CD4-positive, alpha-beta T cell (primary cell): ENCODE results near the gene PRR14. TPM values are rescaled to one million over a fixed set of nuclear protein-coding genes. Genes with fewer than 3 reads are reported as not detected.
A peak's percentile ranks its signal among the peaks of the same experiment; 100 is the strongest.
"Not testable (repeated sequence)": the region's sequence is repeated elsewhere in the genome, so short reads cannot be mapped to it uniquely, and the experiment has no call there.

Experiments used
- ATAC-seq: fragments of 200-7000 bp; cut with Tn5 transposase; one replicate; pipeline ENCODE4 v1.10.0; 2022; ENCODE audit warnings: mild to moderate bottlenecking; ENCODE audit not compliant: poor library complexity
- CTCF ChIA-PET: fragments of 350-600 bp; sonication (Branson Sonifier 250); formaldehyde crosslinking; loops from one replicate; lab custom pipeline; 2021; ENCODE audit warnings: antibody characterized with exemption, inconsistent platforms; lab: Charles Lee
- POLR2A ChIA-PET: fragments of 350-600 bp; sonication (Branson Sonifier 250); formaldehyde crosslinking; loops from one replicate; lab custom pipeline; 2021; ENCODE audit warnings: antibody characterized with exemption, inconsistent platforms; lab: Charles Lee
- DNase-seq, 14 experiments: peaks; one replicate each; pipeline ENCODE4 v3.0.0-alpha.2; 2013 to 2020; ENCODE audit warnings: mixed read lengths in 2 of 14
- H3K27ac ChIP-seq, 2 donors: one replicate each; pipeline versions ENCODE4 v1.5.1 to v1.7.0; 2013; ENCODE audit warnings: low read length in 2 of 2, low read depth in 1 of 2, mild to moderate bottlenecking in 1 of 2
- H3K27me3 ChIP-seq, 2 experiments: 1 replicate in 1 of 2; 2 replicates in 1 of 2; pipeline versions ENCODE4 v1.6.1 to v1.7.0; 2013; ENCODE audit warnings: low read length in 2 of 2, control low read depth in 1 of 2, mild to moderate bottlenecking in 1 of 2, moderate library complexity in 1 of 2; ENCODE audit not compliant: insufficient read depth in 2 of 2, control insufficient read depth in 1 of 2
- H3K36me3 ChIP-seq: one replicate; pipeline ENCODE4 v1.6.1; 2013; ENCODE audit warnings: low read length, control low read depth; ENCODE audit not compliant: insufficient read depth
- H3K4me1 ChIP-seq: one replicate; pipeline ENCODE4 v1.6.1; 2013; ENCODE audit warnings: low read length, control low read depth; ENCODE audit not compliant: insufficient read depth
- H3K4me3 ChIP-seq: one replicate; pipeline ENCODE4 v1.5.1; 2013; ENCODE audit warnings: mild to moderate bottlenecking, low read length, moderate library complexity
- H3K9me3 ChIP-seq, 2 experiments: 1 replicate in 1 of 2; 2 replicates in 1 of 2; pipeline versions ENCODE4 v1.6.1 to v1.7.0; 2013; ENCODE audit warnings: low read length in 2 of 2, mild to moderate bottlenecking in 2 of 2, control low read depth in 1 of 2, moderate library complexity in 1 of 2; ENCODE audit not compliant: control insufficient read depth in 1 of 2, insufficient read depth in 1 of 2
- H3K27ac Mint-ChIP-seq: one replicate; pipeline ENCODE4 v1.8.0; 2020; ENCODE audit warnings: mixed read lengths
- H3K27me3 Mint-ChIP-seq: one replicate; pipeline ENCODE4 v1.8.0; 2021; ENCODE audit warnings: mixed read lengths
- H3K36me3 Mint-ChIP-seq: one replicate; pipeline ENCODE4 v1.8.0; 2021; ENCODE audit warnings: low read depth, mixed read lengths
- H3K4me1 Mint-ChIP-seq: one replicate; pipeline ENCODE4 v1.8.0; 2021; ENCODE audit warnings: low read depth, mixed read lengths
- H3K4me3 Mint-ChIP-seq: one replicate; pipeline ENCODE4 v1.8.0; 2020; ENCODE audit warnings: mild to moderate bottlenecking, mixed read lengths
- H3K9me3 Mint-ChIP-seq: one replicate; pipeline ENCODE4 v1.8.0; 2020; ENCODE audit warnings: mixed read lengths
- intact Hi-C, 2 experiments: fragments of 100-400 bp; cut with DNase I in 1 of 2; cut with micrococcal nuclease in 1 of 2; formaldehyde crosslinking; loops; one replicate each; pipeline versions ENCODE4 v1.15.1 to v1.9.0; 2023 to 2025; cut with DNase I, micrococcal nuclease
- total RNA-seq, 174 experiments: library from RNA in 2 of 174; stranded (reverse) in 2 of 174; gene quantifications; one replicate each; pipeline ENCODE4 v1.2.3 and lab custom pipeline; 2021 to 2026
- TF ChIP-seq, protein P1 (sequence below): fragments of 200-600 bp; IDR thresholded peaks from one replicate; pipeline ENCODE4 v1.8.0; 2022; ENCODE audit warnings: antibody characterized with exemption, mild to moderate bottlenecking

Gene PRR14
- total RNA-seq, 2 experiments from 2014 or later: 50.2 to 51.7 TPM

DNA sequence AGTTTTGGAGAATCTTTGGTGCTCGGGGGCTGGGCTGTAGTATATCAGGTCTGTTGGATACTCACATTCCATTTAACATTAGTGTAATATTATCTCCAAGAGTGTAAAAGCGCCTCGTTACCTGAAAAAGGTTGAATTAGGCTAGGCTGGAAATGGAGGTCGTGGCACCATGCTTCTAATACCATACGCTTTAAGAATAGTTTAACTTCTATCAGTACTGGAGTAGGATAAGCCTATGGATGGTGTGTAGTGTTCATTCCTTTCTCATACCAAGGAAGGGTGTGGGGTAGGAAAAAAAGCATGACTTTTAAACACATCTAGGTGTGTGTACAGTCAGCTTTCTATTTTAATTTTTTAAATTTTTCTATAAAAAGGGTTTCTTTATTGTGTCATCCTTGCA lies 50.2 kb downstream of the PRR14 start:
- CTCF ChIA-PET: interaction anchor here (0.6 to 1.5 kb wide), 2 partner anchors 72 to 226 kb away, joined by 4 to 5 read pairs; no protein-coding TSS in a partner anchor
- ATAC-seq: no peak
- POLR2A ChIA-PET: no interaction called here
- Histone ChIP-seq H3K36me3 (peaks cover 54% of the 10 kb centered on the region), H3K9me3 (no peaks in the 10 kb centered on the region), H3K27me3 (no peaks in the 10 kb centered on the region), H3K4me3 (no peak overlapping the region), H3K27ac (no peak overlapping the region), H3K4me1 (peaks cover 29% of the 10 kb centered on the region)
- peak overlapping the region; percentile 62 for H3K27ac Mint-ChIP-seq
- intact Hi-C loops: no loop called here
- peak overlapping the region; percentile 58 for H3K4me3 Mint-ChIP-seq
- H3K27me3 Mint-ChIP-seq: no peaks in the 10 kb centered on the region
- no peaks in the 10 kb centered on the region for H3K9me3 Mint-ChIP-seq
- no peak for DNase-seq
- peaks cover 66% of the 10 kb centered on the region for H3K36me3 Mint-ChIP-seq
- H3K4me1 Mint-ChIP-seq: peaks cover 28% of the 10 kb centered on the region
- TF ChIP-seq, protein P1, sequence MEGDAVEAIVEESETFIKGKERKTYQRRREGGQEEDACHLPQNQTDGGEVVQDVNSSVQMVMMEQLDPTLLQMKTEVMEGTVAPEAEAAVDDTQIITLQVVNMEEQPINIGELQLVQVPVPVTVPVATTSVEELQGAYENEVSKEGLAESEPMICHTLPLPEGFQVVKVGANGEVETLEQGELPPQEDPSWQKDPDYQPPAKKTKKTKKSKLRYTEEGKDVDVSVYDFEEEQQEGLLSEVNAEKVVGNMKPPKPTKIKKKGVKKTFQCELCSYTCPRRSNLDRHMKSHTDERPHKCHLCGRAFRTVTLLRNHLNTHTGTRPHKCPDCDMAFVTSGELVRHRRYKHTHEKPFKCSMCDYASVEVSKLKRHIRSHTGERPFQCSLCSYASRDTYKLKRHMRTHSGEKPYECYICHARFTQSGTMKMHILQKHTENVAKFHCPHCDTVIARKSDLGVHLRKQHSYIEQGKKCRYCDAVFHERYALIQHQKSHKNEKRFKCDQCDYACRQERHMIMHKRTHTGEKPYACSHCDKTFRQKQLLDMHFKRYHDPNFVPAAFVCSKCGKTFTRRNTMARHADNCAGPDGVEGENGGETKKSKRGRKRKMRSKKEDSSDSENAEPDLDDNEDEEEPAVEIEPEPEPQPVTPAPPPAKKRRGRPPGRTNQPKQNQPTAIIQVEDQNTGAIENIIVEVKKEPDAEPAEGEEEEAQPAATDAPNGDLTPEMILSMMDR: no peak

DNA sequence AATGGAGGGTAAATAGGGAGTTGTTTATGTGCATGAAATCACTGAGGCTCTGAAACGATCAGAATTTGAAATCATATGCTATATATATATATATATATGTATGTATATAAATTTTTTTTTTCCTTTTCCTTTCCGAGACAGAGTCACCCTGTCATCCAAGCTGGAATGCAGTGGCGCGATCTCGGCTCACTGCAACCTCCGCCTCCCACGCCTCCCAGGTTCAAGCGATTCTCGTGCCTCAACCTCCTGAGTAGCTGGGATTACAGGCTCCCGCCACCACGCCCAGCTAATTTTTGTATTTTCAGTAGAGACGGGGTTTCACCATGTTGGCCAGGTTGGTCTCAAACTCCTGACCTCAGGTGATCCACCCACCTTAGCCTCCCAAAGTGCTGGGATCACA lies 52.3 kb downstream of the PRR14 start:
- H3K9me3 Mint-ChIP-seq, H3K27ac ChIP-seq, intact Hi-C loops, POLR2A ChIA-PET, DNase-seq, H3K4me3 ChIP-seq, CTCF ChIA-PET, H3K9me3 ChIP-seq, H3K27me3 Mint-ChIP-seq, ATAC-seq, H3K27me3 ChIP-seq: not testable (repeated sequence)
- peak overlapping the region; percentile 42 for H3K27ac Mint-ChIP-seq
- peaks cover 20% of the 10 kb centered on the region for H3K4me1 ChIP-seq
- peaks cover 75% of the 10 kb centered on the region for H3K36me3 ChIP-seq
- peaks cover 84% of the 10 kb centered on the region for H3K36me3 Mint-ChIP-seq
- H3K4me1 Mint-ChIP-seq: peaks cover 26% of the 10 kb centered on the region
- peak overlapping the region; percentile 42 for H3K4me3 Mint-ChIP-seq

- intact Hi-C loops: no loop called here
- DNase-seq: no peak
- ChIA-PET POLR2A (no interaction called here), CTCF (no interaction called here)
- H3K27ac Mint-ChIP-seq: no peak overlapping the region
- Histone ChIP-seq H3K27ac (no peak overlapping the region), H3K4me1 (peaks cover 19% of the 10 kb centered on the region), H3K27me3 (no peaks in the 10 kb centered on the region), H3K36me3 (peaks cover 84% of the 10 kb centered on the region), H3K9me3 (no peaks in the 10 kb centered on the region), H3K4me3 (no peak overlapping the region)
- H3K4me1 Mint-ChIP-seq: peaks cover 24% of the 10 kb centered on the region
- ATAC-seq: no peak
- H3K27me3 Mint-ChIP-seq: no peaks in the 10 kb centered on the region
- no peaks in the 10 kb centered on the region for H3K9me3 Mint-ChIP-seq
- H3K4me3 Mint-ChIP-seq: no peak overlapping the region
- peaks cover 82% of the 10 kb centered on the region for H3K36me3 Mint-ChIP-seq
- TF ChIP-seq, protein P1: no peak
These were observed 53.2 kb downstream of the PRR14 start for GRCh38 chr16:30703971-30704370.

Other genes with a start within 250 kb of the PRR14 start
- 1 to 10 TPM in 1 of 2 experiments, under 1 TPM in 1; 0.80 to 1.2 TPM for gene ZNF771, start 243.4 kb upstream of the PRR14 start, total RNA-seq
- gene DCTPP1, start 220.9 kb upstream of the PRR14 start, total RNA-seq: 1 to 10 TPM; 5.4 to 6.5 TPM
- gene SEPHS2, start 205.1 kb upstream of the PRR14 start, total RNA-seq: 10 to 100 TPM; 25.4 to 25.9 TPM
- gene ITGAL, start 178.2 kb upstream of the PRR14 start, total RNA-seq: 100 to 1,000 TPM; 186 to 187 TPM
- 1 to 10 TPM; 3.9 to 4.1 TPM for gene ZNF768, start 124.4 kb upstream of the PRR14 start, total RNA-seq
- 1 to 10 TPM; 6.3 to 6.7 TPM for gene ZNF747, start 116.1 kb upstream of the PRR14 start, total RNA-seq
- gene ZNF764, start 92.6 kb upstream of the PRR14 start, total RNA-seq: 10 to 100 TPM; 20.4 to 22.9 TPM
- gene ZNF688, start 79.2 kb upstream of the PRR14 start, total RNA-seq: 1 to 10 TPM; 8.8 to 9.6 TPM
- 1 to 10 TPM; 6.6 to 7.7 TPM for gene ZNF785, start 65.3 kb upstream of the PRR14 start, total RNA-seq
- gene ZNF689, start 40.6 kb upstream of the PRR14 start, total RNA-seq: 10 to 100 TPM; 15.3 to 15.7 TPM
- gene FBRS, start 7.5 kb downstream of the PRR14 start, total RNA-seq: 100 to 1,000 TPM; 162 to 163 TPM
- gene SRCAP, start 48.2 kb downstream of the PRR14 start, total RNA-seq: 10 to 100 TPM; 59.5 to 60.1 TPM
- 10 to 100 TPM; 24.8 to 25.2 TPM for gene PHKG2, start 97.5 kb downstream of the PRR14 start, total RNA-seq
- 1 to 10 TPM; 1.7 to 2.2 TPM for gene CFAP119, start 111.1 kb downstream of the PRR14 start, total RNA-seq
- 10 to 100 TPM; 63.0 to 65.2 TPM for gene RNF40, start 111.4 kb downstream of the PRR14 start, total RNA-seq
- 1 to 10 TPM; 1.6 to 1.7 TPM for gene ZNF629, start 136.2 kb downstream of the PRR14 start, total RNA-seq
- gene BCL7C, start 243.1 kb downstream of the PRR14 start, total RNA-seq: 10 to 100 TPM; 17.8 to 19.1 TPM
- under 1 TPM in 1 of 2 experiments, not detected in 1; 0.20 TPM for gene CTF1, start 245.7 kb downstream of the PRR14 start, total RNA-seq